SU-DHL-6 (cell line): Measurements from ENCODE around the gene RAD51B.
A peak's percentile ranks its signal among the peaks of the same experiment; 100 is the strongest.

Experiments used
- CTCF ChIP-seq: fragments of 200-600 bp; sonication (generic); IDR thresholded peaks from one replicate; pipeline ENCODE4 v1.5.1; 2017; ENCODE audit warnings: antibody characterized with exemption, mild to moderate bottlenecking, low read length, moderate library complexity; ENCODE audit not compliant: insufficient read depth, poor library complexity, severe bottlenecking
- EZH2phosphoT487 ChIP-seq: fragments of 200-600 bp; sonication (generic), shearing (Covaris generic); conservative IDR thresholded peaks from 2 replicates; pipeline ENCODE4 v1.6.1; 2018; ENCODE audit warnings: mild to moderate bottlenecking, antibody characterized with exemption, low read length, moderate library complexity, mixed read lengths

GRCh38 chr14:68718023-68718990 lies 898.7 kb downstream of the RAD51B start:
- TF ChIP-seq CTCF: peak; percentile 40
- no peak for TF ChIP-seq EZH2phosphoT487
